HG03469 (cell line): Measurements from ENCODE around the gene PIN1.

Source experiments
- ATAC-seq: cut with Tn5 transposase; IDR thresholded peaks from one replicate; pipeline ENCODE4 v1.9.1; 2021; ENCODE audit warnings: mild to moderate bottlenecking, moderate library complexity, moderate number of reproducible peaks; ENCODE audit not compliant: unreplicated experiment

Gene PIN1

DNA sequence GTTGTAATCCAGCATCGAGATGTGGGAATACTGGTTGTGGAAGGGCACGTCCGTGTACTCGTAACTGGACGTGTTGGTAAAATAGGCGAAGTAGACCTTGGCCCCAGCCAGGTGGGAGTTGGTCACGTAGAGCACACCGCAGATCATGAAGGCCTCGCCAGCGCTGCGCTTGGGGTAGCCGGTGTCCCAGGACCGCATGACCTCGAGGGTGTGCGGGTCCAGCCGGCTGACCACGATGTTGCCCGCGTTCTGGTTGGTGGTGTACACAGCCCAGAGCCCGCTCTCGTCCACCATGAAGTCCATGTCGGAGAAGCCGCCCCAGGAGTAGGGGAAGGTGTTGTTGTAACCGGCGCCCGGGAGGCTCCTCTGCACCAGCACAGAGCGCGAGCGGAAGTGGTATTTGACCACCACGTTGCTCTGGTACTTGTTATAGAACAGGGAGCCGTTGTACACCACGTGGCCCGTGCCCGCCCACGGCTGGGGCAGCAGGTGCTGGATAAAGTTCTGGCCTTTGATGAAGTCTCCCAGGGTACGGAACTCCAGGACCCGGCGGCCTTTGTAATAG lies 19.2 kb downstream of the PIN1 start:
- ATAC-seq, result no peak

DNA sequence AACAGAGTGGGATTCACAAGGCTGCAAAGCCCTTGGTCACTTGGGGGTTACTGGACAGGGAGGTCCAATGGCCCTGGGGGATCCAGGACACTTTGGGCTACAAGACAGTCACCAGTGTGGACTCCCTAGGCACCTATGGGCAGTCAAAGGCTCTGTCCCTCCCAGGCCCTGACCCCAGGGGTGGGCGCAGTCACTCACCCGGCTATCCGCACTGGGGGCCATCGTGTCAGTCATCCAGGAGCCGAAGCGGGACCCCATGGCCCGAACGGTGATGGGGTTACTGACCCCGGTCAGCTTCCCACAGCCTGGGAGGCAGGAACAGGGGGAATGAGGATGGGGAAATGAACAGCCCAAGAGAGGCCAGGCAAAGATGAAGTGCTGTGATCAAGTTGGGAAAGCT lies 21.5 kb downstream of the PIN1 start:
- no peak for ATAC-seq

DNA sequence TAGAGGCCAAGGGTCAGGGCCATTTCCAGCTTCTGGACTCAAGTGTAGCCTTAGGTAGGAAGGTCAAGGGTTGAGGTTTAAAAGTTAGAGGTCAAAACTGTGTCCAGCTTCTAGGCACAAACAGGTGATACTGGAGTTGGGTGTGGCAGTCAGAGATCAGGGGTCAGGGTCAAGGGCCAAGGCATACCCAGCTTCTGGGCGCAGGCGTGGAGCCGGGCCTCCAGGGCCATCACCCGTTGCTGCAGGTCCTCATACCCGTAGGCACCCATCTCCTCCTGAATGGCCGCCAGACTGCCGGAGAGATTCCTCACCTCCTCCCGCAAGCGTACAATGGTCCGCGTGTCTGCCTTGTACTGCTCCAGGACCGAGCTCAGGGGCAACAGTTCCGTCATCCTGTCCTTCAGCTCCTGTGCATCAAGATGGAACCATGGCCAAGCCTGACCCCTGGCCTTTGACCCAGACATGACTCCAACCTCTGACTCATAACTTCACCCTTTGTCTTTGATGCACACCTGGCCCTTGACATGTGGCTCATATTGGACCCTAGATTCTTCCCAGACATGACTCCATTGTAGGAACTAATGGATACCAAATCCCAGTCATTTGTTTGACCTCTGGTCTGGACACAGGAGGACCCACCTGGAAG lies 22.1 kb downstream of the PIN1 start:
- no peak for ATAC-seq

DNA sequence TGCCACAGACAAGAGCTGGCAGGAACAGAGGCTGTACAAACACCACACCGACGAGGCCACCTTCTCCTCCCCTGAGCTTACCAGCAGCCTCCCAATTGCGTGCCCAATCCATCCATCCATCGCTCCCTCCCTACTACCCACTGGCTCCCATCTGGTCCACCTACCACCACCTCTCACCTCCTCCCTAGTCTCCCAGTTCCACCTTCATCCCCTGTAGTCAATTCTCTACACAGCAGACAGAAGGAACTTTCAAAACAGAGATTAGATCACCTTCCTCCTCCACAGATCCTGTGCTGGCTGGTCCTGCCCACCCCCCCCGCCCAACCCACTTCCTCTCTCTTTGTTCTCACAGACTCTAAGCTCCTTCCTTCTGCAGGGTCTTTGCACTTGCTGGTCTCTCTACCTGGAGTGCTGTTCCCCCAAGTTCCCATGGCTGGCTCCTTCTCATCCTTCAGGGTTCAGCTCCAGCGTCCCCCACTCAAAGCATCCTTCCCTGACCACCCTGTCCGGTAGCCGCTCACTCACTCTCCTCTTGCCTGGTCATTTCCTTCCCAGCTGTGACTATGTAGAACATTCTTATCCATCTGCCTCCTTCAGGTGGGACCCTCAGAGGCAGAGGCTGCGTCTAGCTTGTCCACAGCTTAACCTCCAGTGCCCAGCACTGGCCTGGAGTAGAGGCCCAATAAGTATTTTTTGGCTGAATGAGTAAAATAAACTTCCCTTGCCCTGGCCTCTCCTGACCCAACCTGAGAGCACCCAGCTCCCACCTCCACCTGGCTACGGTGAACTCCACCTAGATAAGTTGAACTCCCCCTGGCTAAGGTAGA lies 23.0 kb downstream of the PIN1 start:
- ATAC-seq, result no peak

DNA sequence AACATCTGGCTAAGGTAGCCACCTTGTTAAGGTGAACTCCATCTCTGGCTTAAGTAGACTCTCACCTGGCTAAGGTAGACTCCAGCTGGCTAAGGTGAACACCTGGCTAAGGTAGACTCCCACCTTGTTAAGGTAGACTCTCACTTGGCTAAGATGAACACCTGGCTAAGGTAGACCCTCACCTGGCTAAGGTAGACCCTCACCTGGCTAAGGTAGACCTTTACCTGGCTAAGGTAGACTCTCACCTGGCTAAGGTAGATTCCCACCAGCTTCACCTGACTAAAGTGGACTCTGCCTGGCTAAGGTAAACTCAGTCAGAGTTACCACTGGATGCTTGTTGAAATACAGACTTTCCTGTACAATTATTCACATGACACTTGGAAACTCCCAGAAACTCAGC lies 23.6 kb downstream of the PIN1 start:
- no peak for ATAC-seq

DNA sequence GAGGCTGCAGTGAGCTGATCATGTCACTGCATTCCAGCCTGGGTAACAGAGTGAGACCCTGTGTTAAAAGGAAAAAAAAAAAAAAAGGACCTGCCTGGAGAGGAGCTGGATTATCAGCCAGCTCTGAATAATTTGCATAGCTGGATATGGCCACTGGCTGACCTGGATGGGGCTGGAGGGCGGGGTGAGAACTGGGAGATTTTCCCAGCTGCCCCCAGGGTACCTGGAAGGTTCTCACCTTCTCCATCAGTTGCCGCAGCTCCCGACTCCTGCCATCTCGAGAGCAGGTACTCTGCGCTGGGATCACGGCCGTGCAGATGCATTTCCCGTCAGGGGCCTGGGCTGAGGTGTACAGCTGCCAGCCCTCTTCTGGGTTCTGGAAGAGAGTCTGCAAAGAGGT lies 25.3 kb downstream of the PIN1 start:
- ATAC-seq, result no peak

DNA sequence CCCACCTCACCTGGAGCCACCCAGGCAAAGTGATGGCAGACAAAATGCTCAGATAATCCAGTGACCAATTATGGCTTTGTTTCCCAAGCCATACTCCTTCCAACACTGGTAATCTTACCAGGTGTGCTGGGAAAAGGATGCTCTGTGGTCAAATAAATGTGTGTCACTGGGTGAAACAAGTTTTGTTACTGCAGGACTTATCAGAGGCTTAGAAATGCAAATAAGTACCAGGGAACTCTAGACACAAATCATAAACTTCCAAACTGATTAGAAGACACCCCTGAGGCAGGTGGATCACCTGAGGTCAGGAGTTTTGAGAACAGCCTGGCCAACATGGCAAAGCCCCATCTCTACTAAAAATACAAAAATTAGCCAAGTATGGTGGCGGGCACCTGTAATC lies 26.4 kb downstream of the PIN1 start:
- ATAC-seq, result no peak

DNA sequence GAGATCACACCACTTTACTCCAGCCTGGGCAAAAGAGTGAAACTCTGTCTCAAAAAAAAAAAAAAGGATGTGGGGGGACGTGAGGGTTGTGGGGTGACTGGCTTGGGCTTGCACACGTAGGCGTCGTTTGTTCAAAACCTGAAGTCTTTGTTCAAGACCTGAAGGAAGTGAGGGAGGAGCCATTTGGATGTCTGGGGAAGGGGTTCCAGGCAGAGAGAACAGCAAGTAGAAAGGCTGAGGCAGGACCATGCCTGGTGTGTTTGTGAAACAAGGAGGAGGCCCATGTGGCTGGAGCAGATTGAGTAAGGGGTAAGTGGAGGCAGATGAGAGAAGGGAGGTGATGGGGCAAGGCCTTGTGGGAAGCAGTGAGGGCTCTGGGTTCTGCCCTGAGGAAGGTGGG lies 27.8 kb downstream of the PIN1 start:
- ATAC-seq, result no peak

DNA sequence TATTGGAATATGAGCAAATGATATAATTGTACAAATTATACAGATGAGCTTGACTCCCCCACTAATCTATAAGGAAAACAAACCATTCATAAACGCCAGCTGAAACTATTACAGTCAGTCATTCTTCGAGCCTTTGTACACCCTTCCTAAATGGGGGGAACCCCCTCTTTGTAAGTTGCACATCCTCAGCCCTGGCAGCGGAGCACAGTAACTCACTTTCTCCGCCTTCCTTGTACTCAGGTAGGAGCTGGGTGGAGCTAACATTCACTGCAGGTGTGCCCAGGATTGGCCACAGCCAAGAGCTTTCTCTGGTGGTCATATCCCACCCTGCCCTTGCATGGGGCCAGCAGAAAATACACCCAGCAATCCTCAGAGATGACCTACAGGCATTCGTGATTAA lies 28.6 kb downstream of the PIN1 start:
- no peak for ATAC-seq

DNA sequence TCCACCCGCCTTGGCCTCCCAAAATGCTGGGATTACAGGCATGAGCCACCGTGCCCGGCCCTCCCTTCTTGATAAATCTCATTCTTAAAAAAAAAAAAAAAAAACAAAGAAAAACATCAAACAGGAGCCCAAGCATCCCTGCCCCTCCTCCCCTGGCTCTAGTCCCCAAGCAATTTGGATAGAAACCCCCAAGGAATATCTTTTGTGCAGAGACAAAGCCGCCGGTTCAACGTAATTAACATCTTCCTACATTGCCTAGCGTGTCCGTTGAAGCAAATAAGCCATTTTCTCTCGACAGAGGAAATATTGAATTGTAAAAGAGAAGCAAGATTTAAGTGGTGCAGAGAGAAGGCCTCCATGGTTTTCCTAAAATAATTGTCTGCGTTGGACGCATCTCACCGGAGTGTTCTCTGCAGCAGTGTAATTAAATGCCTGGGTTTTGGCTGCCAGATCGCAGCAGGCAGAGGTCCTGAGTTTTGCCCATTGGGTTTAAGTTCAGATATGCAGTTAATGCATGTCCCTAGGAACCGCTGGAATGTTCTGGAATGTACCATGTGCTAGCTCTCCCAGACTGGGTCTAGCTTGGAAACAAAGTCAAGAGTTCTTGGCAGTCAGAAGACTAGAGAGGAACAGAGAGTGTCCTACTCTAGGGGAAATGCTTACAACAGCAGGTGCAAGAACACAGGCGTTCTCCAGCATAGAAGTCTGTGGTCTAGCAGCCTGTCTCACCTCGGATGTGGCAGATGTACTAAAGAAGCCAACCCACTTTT lies 30.8 kb downstream of the PIN1 start:
- no peak for ATAC-seq

DNA sequence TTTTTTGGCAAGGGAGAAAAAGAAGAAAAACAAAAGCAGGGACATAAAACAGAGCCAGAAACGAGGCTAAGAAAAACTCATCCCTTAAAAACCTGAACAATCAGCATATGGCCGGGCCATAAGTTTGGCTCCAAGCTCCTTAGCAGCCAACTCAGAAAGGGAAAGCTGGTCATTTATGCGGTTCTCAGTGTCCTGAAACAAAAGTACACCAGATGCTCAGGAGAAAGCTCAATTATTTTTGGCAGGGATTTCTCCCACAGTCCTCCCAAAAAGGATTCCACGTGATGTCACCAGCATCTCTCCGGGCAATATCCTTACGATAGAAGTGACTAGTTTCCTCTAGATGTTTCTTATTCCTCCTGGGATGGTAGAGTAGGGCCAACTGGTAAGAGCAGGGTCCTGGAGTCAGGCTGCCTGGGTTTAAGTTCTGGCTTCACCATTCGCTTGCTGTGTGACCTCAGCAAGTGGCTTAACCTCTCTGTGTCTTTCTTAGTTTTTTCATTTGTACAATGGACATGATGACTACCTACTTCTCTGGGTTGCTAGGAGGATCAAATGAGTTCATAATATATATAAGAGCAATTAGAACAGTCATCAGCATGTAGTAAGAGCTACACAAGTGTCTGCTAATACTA lies 34.0 kb downstream of the PIN1 start:
- no peak for ATAC-seq

DNA sequence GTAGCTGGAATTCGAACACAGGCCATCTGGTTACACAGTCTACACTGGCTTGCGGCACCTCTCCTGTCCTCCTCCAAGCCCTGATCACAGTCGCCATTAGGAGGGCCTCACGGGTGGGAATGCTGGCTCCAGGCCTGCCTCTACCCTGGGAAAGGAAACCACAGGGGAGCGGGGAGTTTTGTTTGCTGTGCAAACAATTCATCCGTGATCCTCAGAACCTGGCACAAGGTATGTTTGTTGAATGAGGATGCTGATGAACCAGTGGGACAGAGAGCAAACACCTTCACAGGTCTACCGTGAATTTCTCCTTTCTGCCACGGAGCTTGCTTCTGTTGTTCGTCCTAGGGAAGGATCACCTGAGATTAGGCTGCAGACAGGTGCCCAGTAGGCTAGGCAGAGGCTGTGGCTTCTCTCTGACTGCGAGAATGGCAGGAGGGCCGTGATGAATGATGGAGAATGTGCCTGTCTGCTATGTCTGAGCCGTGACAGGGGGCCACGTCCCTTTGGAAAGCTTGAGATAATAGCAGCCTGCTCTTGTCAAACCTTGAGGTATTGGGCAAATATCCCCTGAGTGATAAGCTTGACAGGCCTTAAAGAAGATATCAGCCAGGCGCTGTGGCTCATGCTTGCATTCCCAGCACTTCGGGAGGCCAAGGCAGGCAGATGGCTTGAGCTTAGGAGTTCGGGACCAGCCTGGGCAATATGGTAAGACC lies 36.7 kb downstream of the PIN1 start:
- no peak for ATAC-seq

DNA sequence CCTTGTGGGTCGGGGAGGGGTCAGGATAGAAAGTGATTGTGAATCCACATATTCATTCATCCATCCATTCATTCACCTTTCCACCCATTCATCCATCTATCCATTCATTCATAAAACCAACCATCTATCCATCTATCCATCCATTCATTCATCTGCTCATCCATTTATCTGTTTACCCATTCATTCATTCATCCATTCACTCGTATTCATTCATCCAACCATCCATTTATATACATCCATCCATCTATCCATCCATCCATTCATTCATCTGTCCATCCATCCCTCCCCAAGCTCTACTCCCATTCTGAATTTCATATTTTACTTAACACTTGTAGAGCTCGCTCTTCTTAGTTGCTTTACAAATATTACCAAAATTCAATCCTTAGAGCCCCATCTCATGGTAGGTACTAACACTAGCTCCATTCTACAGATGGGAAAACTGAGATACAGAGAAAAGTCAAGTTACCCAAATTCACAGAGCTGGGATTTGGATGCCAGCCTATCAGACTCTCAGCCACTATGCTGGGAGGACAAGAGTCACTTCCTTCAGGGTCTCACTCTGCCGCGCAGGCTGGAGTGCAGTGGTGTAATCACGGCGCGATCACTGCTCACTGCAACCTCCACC lies 37.6 kb downstream of the PIN1 start:
- ATAC-seq, result no peak

DNA sequence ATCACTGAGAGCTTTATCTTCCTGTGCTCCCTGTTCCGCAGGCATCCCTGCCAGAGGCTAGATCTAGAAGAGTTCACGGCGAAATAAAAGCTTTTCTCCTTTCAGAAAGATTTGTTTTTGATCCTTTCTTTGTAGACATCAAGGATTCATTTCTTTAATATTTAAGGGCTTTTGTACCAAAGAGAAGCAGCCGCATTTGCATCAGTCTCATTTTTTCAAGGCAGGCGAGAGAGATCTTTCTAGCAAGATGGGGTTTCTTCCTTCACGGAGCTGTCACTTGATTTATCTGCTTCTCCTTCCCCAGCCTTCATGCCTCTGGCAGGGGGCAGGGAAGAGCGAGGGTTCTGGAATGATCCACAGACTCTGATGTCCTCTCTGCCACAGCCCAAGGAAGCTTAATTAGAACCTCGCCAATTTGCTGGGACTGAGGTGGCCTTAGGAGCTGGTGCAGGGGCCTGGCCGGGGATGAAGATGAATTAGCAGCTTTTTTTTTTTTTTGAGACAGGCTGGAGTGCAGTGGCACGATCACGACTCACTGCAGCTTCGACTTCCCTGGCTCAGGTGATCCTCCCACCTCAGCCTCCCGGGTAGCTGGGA lies 40.0 kb downstream of the PIN1 start:
- ATAC-seq, result no peak

DNA sequence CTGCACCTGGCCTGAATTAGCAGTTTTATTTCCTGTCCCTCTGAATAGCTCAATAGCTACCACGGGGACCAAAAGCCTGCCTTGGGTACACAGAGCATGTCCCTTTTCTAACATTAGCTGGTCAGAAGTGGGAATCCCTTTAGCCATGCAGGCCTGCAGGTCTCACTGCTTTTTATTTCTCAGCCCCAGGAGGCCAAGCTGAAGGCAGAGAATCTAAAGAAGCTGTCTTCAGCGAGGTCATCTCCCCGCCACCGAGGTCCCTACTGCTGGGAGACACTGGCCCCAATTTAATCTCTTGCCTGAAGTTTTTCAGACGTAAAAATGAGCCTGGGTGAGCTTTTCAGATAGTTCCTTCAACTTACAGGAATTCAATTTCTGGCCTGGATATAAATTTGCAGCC lies 40.7 kb downstream of the PIN1 start:
- no peak for ATAC-seq

DNA sequence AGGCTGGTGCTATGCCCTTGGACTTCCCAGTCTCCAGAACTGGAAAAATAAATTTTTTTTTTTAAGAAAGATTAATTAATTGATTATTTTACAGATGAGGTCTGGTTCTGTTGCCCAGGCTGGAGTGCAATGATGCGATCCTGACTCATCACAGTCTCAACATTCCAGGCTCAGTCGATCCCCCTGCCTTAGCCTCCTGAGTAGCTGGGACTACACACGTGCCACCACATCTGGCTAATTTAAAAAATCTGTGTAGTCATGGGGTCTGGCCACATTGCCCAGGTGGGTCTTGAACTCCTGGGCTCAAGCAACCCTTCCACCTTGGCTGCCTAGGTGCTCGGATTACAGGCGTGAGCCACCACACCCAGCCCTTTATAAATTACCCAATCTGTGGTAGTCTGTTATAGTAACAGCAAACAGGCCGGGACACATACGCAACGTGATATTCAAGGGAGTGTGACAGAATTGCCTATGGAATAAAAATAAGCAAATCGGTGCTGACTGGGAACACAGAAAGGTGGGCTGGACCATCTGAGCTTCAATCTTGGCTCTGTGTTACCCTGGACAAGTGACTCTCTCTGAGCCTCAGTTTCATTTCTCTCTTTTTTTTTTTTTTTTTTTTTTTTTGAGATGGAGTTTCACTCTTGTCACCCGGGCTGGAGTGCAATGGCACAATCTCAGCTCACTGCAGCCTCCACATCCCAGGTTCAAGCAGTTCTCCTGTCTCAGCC lies 42.8 kb downstream of the PIN1 start:
- no peak for ATAC-seq

DNA sequence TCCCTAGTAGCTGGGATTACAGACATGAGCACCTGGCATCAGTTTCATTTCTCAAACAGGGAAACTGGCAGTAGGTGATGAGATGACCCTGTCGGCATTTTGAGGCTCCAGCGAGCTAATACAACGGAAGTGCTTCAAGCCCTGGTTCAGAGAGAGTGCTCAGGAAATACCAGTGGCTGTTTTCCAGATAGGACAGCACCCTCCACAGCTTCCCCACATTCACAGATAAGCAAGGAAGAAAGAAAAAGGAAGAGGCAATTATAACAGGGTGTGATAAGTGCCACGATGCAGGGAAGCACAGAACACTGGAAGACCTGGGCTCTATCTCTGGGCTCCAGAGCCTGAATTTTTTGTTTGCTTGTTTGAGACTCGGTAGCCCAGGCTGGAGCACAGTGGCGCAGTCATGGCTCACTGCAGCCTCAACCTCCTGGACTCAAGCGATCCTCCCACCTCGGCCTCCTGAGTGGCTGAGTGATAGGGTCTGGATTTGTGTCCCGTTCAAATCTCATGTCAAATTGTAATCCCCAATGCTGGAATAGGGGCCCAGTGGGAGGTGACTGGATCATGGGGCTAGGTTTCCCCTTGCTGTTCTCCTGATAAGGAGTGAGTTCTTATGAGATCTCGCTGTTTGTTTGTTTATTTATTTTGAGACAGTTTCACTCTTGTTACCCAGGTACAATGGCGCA lies 43.5 kb downstream of the PIN1 start:
- ATAC-seq, result no peak

DNA sequence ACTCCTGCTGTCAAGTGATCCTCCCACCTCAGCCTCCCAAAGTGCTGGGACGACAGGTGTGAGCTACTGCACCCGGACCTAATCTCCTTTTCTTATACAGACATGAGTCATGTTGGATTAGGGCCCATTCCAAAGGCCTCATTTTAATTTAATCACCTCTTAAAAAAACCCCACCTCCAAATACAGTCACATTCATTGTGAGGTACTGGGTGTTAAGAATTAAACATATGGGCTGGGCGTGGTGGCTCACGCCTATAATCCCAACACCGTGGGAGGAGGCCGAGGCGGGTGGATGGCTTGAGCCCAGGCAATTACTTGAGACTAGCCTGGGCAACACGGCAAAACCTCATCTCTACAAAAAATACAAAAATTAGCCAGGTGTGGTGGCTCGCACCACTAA lies 46.6 kb downstream of the PIN1 start:
- ATAC-seq, result no peak
